A549 (cell line): ENCODE results near the gene TCERG1L. TPM values are rescaled to one million over a fixed set of nuclear protein-coding genes. Genes with fewer than 3 reads are reported as not detected.

Experiments used
- ATAC-seq, 2 experiments: fragments of 200-7000 bp in 1 of 2; fragments of >200 bp in 1 of 2; cut with Nextera tagmentation in 1 of 2; cut with Tn5 transposase in 1 of 2; 3 replicates each; pipeline versions ENCODE4 v1.8.0 to v1.9.1; 2018 to 2020; ENCODE audit warnings: mild to moderate bottlenecking in 1 of 2, moderate library complexity in 1 of 2
- CTCF ChIA-PET: fragments of 300-600 bp; sonication (Branson Sonifier 250); formaldehyde crosslinking; extraction: SDS; loops from one replicate; lab custom pipeline; 2021; ENCODE audit warnings: antibody characterized with exemption, inconsistent platforms; lab: Yijun Ruan, JAX
- POLR2A ChIA-PET: fragments of 350-600 bp; formaldehyde crosslinking; extraction: SDS; loops from one replicate; lab custom pipeline; 2021; ENCODE audit warnings: antibody characterized with exemption, inconsistent platforms; lab: Yijun Ruan, JAX
- DNase-seq, 2 experiments: peaks; one replicate each; pipeline versions ENCODE4 v3.0.0 to v3.0.0-alpha.2; 2011 to 2016; ENCODE audit warnings: low read depth in 1 of 2, low spot score in 1 of 2
- FAIRE-seq: peaks from 2 replicates; lab custom pipeline; 2011; peaks lifted over from hg19 to GRCh38; lab: Jason Lieb, UNC
- H3K27ac ChIP-seq, 2 experiments: fragments of >200 bp; sonication (Bioruptor Twin); formaldehyde crosslinking; 3 replicates each; pipeline ENCODE4 v1.5.1; 2016 to 2017
- H3K4me1 ChIP-seq: fragments of >200 bp; sonication (Bioruptor Twin); formaldehyde crosslinking; 3 replicates; pipeline ENCODE4 v1.6.1; 2016
- H3K4me2 ChIP-seq: fragments of >200 bp; sonication (Bioruptor Twin); formaldehyde crosslinking; 3 replicates; pipeline ENCODE4 v1.6.1; 2016
- H3K4me3 ChIP-seq: fragments of >200 bp; sonication (Bioruptor Twin); formaldehyde crosslinking; 3 replicates; pipeline ENCODE4 v1.5.1; 2016
- H3K9me3 ChIP-seq: fragments of >200 bp; sonication (Bioruptor Twin); formaldehyde crosslinking; 3 replicates; pipeline ENCODE4 v1.6.1; 2016
- BCL3 ChIP-seq: fragments of >200 bp; sonication (Bioruptor Twin); formaldehyde crosslinking; IDR thresholded peaks from 3 replicates; pipeline ENCODE4 v1.6.1; 2016
- CBX2 ChIP-seq: fragments of 200-600 bp; sonication (generic); IDR thresholded peaks from 2 replicates; pipeline ENCODE4 v1.6.1; 2016; ENCODE audit warnings: low read depth, mild to moderate bottlenecking, borderline replicate concordance
- CBX8 ChIP-seq: fragments of 200-600 bp; sonication (generic); IDR thresholded peaks from 2 replicates; pipeline ENCODE4 v1.6.1; 2016
- CEBPB ChIP-seq, 2 experiments: fragments of >200 bp in 1 of 2; sonication (Bioruptor Twin) in 1 of 2; formaldehyde crosslinking in 1 of 2; IDR thresholded peaks; 2 replicates each; pipeline ENCODE4 v1.6.1; 2012 to 2016
- FOXS1 ChIP-seq: fragments of 250-450 bp; sonication (Bioruptor Pico); IDR thresholded peaks from 2 replicates; pipeline ENCODE4 v1.5.0; 2020; ENCODE audit warnings: mild to moderate bottlenecking, moderate library complexity
- HOXB5 ChIP-seq: fragments of 250-450 bp; sonication (Bioruptor Pico); IDR thresholded peaks from 2 replicates; pipeline ENCODE4 v1.5.0; 2020; ENCODE audit warnings: mild to moderate bottlenecking, moderate library complexity
- JUN ChIP-seq, 2 experiments: fragments of >200 bp; sonication (Bioruptor Twin); formaldehyde crosslinking; IDR thresholded peaks; 2 replicates in 1 of 2; 3 replicates in 1 of 2; pipeline ENCODE4 v1.6.1; 2016 to 2017
- KDM1A ChIP-seq: fragments of 200-600 bp; sonication (generic); IDR thresholded peaks from 2 replicates; pipeline ENCODE4 v1.6.1; 2016; ENCODE audit warnings: low read depth, mild to moderate bottlenecking
- MAFK ChIP-seq: fragments of 450-650 bp; IDR thresholded peaks from 2 replicates; pipeline ENCODE4 v1.6.1; 2014; ENCODE audit not compliant: partially characterized antibody
- MAZ ChIP-seq: fragments of 150-350 bp; IDR thresholded peaks from 2 replicates; pipeline ENCODE4 v1.6.1; 2014; ENCODE audit warnings: antibody characterized with exemption, low read depth, low read length, borderline replicate concordance
- MYC ChIP-seq: IDR thresholded peaks from 2 replicates; pipeline ENCODE4 v1.6.1; 2012; ENCODE audit warnings: mild to moderate bottlenecking, inconsistent platforms, low read length, improper control_type of control experiment, borderline replicate concordance
- NPAS2 ChIP-seq: fragments of 250-450 bp; sonication (Bioruptor Pico); IDR thresholded peaks from 2 replicates; pipeline ENCODE4 v1.8.0; 2022; ENCODE audit warnings: mild to moderate bottlenecking, moderate library complexity, borderline replicate concordance
- POLR2AphosphoS2 ChIP-seq: conservative IDR thresholded peaks from 2 replicates; pipeline ENCODE4 v1.6.1; 2012; ENCODE audit warnings: low read length, improper control_type of control experiment, inconsistent platforms
- RARB ChIP-seq: fragments of 250-450 bp; sonication (Bioruptor Pico); IDR thresholded peaks from 2 replicates; pipeline ENCODE4 v1.8.0; 2021; ENCODE audit warnings: mild to moderate bottlenecking, moderate library complexity
- RFX5 ChIP-seq: fragments of 450-650 bp; IDR thresholded peaks from 2 replicates; pipeline ENCODE4 v1.7.1; 2014; ENCODE audit warnings: antibody characterized with exemption, mild to moderate bottlenecking, moderate library complexity
- RNF2 ChIP-seq: fragments of 200-600 bp; sonication (generic); IDR thresholded peaks from 2 replicates; pipeline ENCODE4 v1.6.1; 2016; ENCODE audit warnings: low read depth, mild to moderate bottlenecking, antibody characterized with exemption, moderate library complexity, borderline replicate concordance
- SREBF2 ChIP-seq: fragments of 450-650 bp; IDR thresholded peaks from 2 replicates; pipeline ENCODE4 v1.6.1; 2014; ENCODE audit warnings: mild to moderate bottlenecking, moderate library complexity
- TFCP2L1 ChIP-seq: fragments of 250-450 bp; sonication (Bioruptor Pico); IDR thresholded peaks from 2 replicates; pipeline ENCODE4 v1.5.0; 2021; ENCODE audit warnings: mild to moderate bottlenecking
- TP53 ChIP-seq: fragments of 250-450 bp; sonication (Bioruptor Pico); IDR thresholded peaks from 2 replicates; pipeline ENCODE4 v1.5.0; 2021; ENCODE audit warnings: mild to moderate bottlenecking, moderate library complexity
- USF2 ChIP-seq: fragments of 450-650 bp; IDR thresholded peaks from 2 replicates; pipeline ENCODE4 v1.6.1; 2014; ENCODE audit warnings: antibody characterized with exemption
- ZC3H11A ChIP-seq: fragments of 450-650 bp; IDR thresholded peaks from 2 replicates; pipeline ENCODE4 v1.6.1; 2014; ENCODE audit warnings: antibody characterized with exemption, mild to moderate bottlenecking
- ZNF302 ChIP-seq: fragments of 250-450 bp; sonication (Bioruptor Pico); IDR thresholded peaks from 2 replicates; pipeline ENCODE4 v1.9.0; 2021; ENCODE audit warnings: inconsistent platforms, mild to moderate bottlenecking, moderate library complexity
- WGBS: methylation state at CpG from one replicate; pipeline ENCODE4 v1.1.6; 2017; ENCODE audit errors: missing lambda C conversion rate; 5-methylcytosine and 5-hydroxymethylcytosine counted together
- polyA plus RNA-seq, 4 experiments: library from polyadenylated mRNA; depleted of rRNA in 3 of 4; stranded (reverse); fragments of >200 nt; fragmentation: RNase III in 1 of 4; extraction: RNeasy Plus Mini Kit Qiagen cat#74134 plus additional on column Dnase treatment in 1 of 4; gene quantifications; 2 replicates in 3 of 4; 3 replicates in 1 of 4; pipeline ENCODE4 v1.2.3, GENCODE V29; 2011 to 2017
- TF ChIP-seq, protein P1 (sequence below): fragments of 250-450 bp; sonication (Bioruptor Pico); IDR thresholded peaks from 2 replicates; pipeline ENCODE4 v1.5.0; 2021; ENCODE audit warnings: mild to moderate bottlenecking, moderate library complexity, borderline replicate concordance
- TF ChIP-seq, protein P2 (sequence below): IDR thresholded peaks from 2 replicates; pipeline ENCODE4 v1.6.1; 2012

The TCERG1L gene
- polyA plus RNA-seq, 2 of the 4 experiments (the other 2 are of a cell fraction), result not detected

DNA sequence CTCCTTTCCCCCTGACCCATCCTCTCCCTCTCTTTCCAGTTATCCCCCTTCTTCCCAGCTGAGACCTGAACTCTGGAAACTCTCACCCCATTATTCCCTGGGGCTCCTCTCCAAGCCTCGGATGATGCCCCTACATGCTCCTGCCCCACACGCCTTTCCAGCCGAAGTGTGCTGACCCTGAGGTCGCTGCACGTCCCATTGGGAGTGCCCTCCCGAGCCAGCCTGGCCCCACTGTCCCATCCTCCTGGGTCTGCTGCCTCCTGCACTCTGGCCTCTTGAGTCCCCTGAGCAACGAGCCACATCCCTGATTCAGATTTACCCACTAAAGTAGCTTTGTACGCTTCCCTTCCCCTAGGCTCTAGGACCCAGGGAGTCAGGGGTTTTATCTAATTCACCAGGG lies 87.4 kb downstream of the TCERG1L start:
- no peak overlapping the region for H3K27ac ChIP-seq
- CTCF ChIA-PET, result no interaction called here
- DNase-seq, result no peak
- TF ChIP-seq TFCP2L1 (CRISPR knock-in tag) (no peak), POLR2AphosphoS2 (no peak), KDM1A (no peak), FOXS1 (CRISPR knock-in tag) (no peak), CBX2 (no peak), BCL3 (no peak), RNF2 (no peak), CEBPB (IDR thresholded peaks at IDR 0.05) (no peak), CBX8 (no peak), HOXB5 (CRISPR knock-in tag) (no peak), MAFK (no peak), MYC (no peak), RFX5 (no peak), JUN (IDR thresholded peaks at IDR 0.05) (no peak), MAZ (no peak), USF2 (no peak)
- TF ChIP-seq, all 56 proteins: peak for 0
- no peaks in the 10 kb centered on the region for H3K4me1 ChIP-seq
- FAIRE-seq (no peak), ATAC-seq (no peak)
- H3K4me2 ChIP-seq, result no peak overlapping the region
- WGBS, result 21% methylated on average over 8 of the region's 8 CpGs
- no peaks in the 10 kb centered on the region for H3K9me3 ChIP-seq
- no peak overlapping the region for H3K4me3 ChIP-seq
- POLR2A ChIA-PET, result no interaction called here

DNA sequence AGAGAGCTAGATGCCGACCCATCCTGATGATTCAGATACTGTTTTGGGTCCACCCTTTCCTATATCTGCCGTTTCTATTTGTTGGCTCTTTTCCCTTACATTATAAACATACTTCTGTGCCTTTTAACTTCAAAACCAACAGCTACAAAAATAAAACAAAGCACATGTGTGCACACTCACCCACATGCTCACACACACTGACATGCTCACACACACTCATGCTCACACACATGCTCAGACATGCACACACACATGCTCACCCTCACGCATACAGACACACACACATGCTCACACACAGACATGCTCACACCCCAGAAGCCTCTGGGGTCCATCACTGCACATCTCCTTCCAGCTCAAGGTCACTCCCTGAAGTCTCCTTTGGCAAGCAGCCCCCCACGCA lies 88.1 kb downstream of the TCERG1L start:
- DNase-seq, result no peak
- H3K4me2 ChIP-seq, result no peak overlapping the region
- no peaks in the 10 kb centered on the region for H3K9me3 ChIP-seq
- 20% methylated on average over 4 of the region's 4 CpGs for WGBS
- FAIRE-seq, result no peak
- ChIA-PET CTCF (no interaction called here), POLR2A (no interaction called here)
- ATAC-seq, result no peak
- TF ChIP-seq RARB (CRISPR knock-in tag) (no peak), SREBF2 (no peak), CEBPB (IDR thresholded peaks at IDR 0.05) (no peak), ZNF302 (CRISPR knock-in tag) (no peak), ZC3H11A (no peak), MAFK (no peak), NPAS2 (CRISPR knock-in tag) (no peak), TFCP2L1 (CRISPR knock-in tag) (no peak), TP53 (CRISPR knock-in tag) (no peak)
- TF ChIP-seq, protein P1, sequence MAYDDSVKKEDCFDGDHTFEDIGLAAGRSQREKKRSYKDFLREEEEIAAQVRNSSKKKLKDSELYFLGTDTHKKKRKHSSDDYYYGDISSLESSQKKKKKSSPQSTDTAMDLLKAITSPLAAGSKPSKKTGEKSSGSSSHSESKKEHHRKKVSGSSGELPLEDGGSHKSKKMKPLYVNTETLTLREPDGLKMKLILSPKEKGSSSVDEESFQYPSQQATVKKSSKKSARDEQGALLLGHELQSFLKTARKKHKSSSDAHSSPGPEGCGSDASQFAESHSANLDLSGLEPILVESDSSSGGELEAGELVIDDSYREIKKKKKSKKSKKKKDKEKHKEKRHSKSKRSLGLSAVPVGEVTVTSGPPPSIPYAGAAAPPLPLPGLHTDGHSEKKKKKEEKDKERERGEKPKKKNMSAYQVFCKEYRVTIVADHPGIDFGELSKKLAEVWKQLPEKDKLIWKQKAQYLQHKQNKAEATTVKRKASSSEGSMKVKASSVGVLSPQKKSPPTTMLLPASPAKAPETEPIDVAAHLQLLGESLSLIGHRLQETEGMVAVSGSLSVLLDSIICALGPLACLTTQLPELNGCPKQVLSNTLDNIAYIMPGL, result no peak
- TF ChIP-seq, protein P2, sequence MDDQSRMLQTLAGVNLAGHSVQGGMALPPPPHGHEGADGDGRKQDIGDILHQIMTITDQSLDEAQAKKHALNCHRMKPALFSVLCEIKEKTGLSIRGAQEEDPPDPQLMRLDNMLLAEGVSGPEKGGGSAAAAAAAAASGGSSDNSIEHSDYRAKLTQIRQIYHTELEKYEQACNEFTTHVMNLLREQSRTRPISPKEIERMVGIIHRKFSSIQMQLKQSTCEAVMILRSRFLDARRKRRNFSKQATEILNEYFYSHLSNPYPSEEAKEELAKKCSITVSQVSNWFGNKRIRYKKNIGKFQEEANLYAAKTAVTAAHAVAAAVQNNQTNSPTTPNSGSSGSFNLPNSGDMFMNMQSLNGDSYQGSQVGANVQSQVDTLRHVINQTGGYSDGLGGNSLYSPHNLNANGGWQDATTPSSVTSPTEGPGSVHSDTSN, result no peak
- H3K4me1 ChIP-seq, result no peaks in the 10 kb centered on the region
- H3K4me3 ChIP-seq, result no peak overlapping the region
- no peak overlapping the region for H3K27ac ChIP-seq
